K562 (cell line): ENCODE results near the gene FAM131C. TPM values are rescaled to one million over a fixed set of nuclear protein-coding genes. Genes with fewer than 3 reads are reported as not detected.

Experiments used
- COPS2 ChIP-seq: fragments of 450-650 bp; conservative IDR thresholded peaks from 2 replicates; pipeline ENCODE4 v1.6.1; 2016; ENCODE audit warnings: mild to moderate bottlenecking, moderate library complexity
- DDX20 ChIP-seq: fragments of 450-650 bp; IDR thresholded peaks from 2 replicates; pipeline ENCODE4 v1.6.1; 2016; ENCODE audit warnings: missing genetic modification characterization, low read depth, mild to moderate bottlenecking, missing compliant biosample characterization, moderate library complexity
- DNMT1 ChIP-seq: fragments of 450-650 bp; IDR thresholded peaks from 2 replicates; pipeline ENCODE4 v1.6.1; 2016; ENCODE audit warnings: antibody characterized with exemption, mild to moderate bottlenecking
- E4F1 ChIP-seq: fragments of 250-450 bp; sonication (Bioruptor Pico); IDR thresholded peaks from 2 replicates; pipeline ENCODE4 v1.5.0; 2021; ENCODE audit warnings: mild to moderate bottlenecking, borderline replicate concordance
- EGR1 ChIP-seq: fragments of 450-650 bp; conservative IDR thresholded peaks from 2 replicates; pipeline ENCODE4 v1.6.1; 2017; ENCODE audit warnings: mild to moderate bottlenecking
- FOXK2 ChIP-seq, 2 experiments: fragments of 450-650 bp; IDR thresholded peaks in 1 of 2; conservative IDR thresholded peaks in 1 of 2; 2 replicates each; pipeline ENCODE4 v1.6.1; 2016; ENCODE audit warnings: low read depth in 2 of 2, mild to moderate bottlenecking in 1 of 2
- GTF2E2 ChIP-seq: fragments of 200-800 bp; sonication (Bioruptor generic); IDR thresholded peaks from 2 replicates; pipeline ENCODE4 v1.6.1; 2016; ENCODE audit warnings: missing genetic modification characterization, missing compliant biosample characterization
- JUNB ChIP-seq: fragments of 450-650 bp; formaldehyde crosslinking; conservative IDR thresholded peaks from 2 replicates; pipeline ENCODE4 v1.4.0; 2020; ENCODE audit warnings: mild to moderate bottlenecking
- MEF2D ChIP-seq: conservative IDR thresholded peaks from 2 replicates; pipeline ENCODE4 v1.6.1; 2016; ENCODE audit warnings: low read depth, missing genetic modification characterization, missing compliant biosample characterization
- PML ChIP-seq: IDR thresholded peaks from 2 replicates; pipeline ENCODE4 v1.6.1; 2012; ENCODE audit warnings: low read length, inconsistent platforms
- PTTG1 ChIP-seq: fragments of 450-650 bp; IDR thresholded peaks from 2 replicates; pipeline ENCODE4 v1.6.1; 2016; ENCODE audit warnings: low read depth, mild to moderate bottlenecking, missing genetic modification characterization, missing compliant biosample characterization
- RCOR1 ChIP-seq, 2 experiments: IDR thresholded peaks; 2 replicates each; pipeline ENCODE4 v1.6.1; 2012; ENCODE audit warnings: low read depth in 2 of 2, low read length in 2 of 2, borderline replicate concordance in 1 of 2, improper control_type of control experiment in 1 of 2
- TCF7 ChIP-seq: sonication (generic); IDR thresholded peaks from 2 replicates; pipeline ENCODE4 v1.6.1; 2016; ENCODE audit warnings: antibody characterized with exemption, borderline replicate concordance
- ZNF3 ChIP-seq: fragments of 250-450 bp; sonication (Bioruptor Pico); IDR thresholded peaks from 2 replicates; pipeline ENCODE4 v1.5.0; 2021; ENCODE audit warnings: mild to moderate bottlenecking, moderate library complexity
- ZNF354B ChIP-seq: fragments of 250-450 bp; sonication (Bioruptor Pico); IDR thresholded peaks from 2 replicates; pipeline ENCODE4 v1.4.0; 2020
- ZNF407 ChIP-seq: fragments of 450-650 bp; IDR thresholded peaks from 2 replicates; pipeline ENCODE4 v1.6.1; 2016; ENCODE audit warnings: low read depth
- ZNF655 ChIP-seq: fragments of 250-450 bp; sonication (Bioruptor Pico); IDR thresholded peaks from 2 replicates; pipeline ENCODE4 v1.5.0; 2021
- polyA plus RNA-seq, 8 experiments: library from polyadenylated mRNA; depleted of rRNA in 4 of 8; stranded (reverse) in 5 of 8; unstranded in 3 of 8; fragments of >200 nt; fragmentation: Nextera tagmentation in 2 of 8; fragmentation: Illumina TruSeq in 1 of 8; extraction: Ambion mirVana in 2 of 8; extraction: Trizol in 1 of 8; gene quantifications; 2 replicates each; pipeline versions ENCODE4 v1.2.1 to v1.2.3, GENCODE V29; 2011 to 2014; ENCODE audit warnings: inconsistent platforms in 1 of 8, missing spikeins in 1 of 8
- total RNA-seq, 7 experiments: library from RNA; depleted of rRNA in 6 of 7; stranded (reverse); fragments of >200 nt in 6 of 7; fragmentation: Illumina TruSeq in 2 of 7; extraction: Trizol in 2 of 7; gene quantifications; 2 replicates each; pipeline versions ENCODE4 v1.2.1 to v1.2.3, GENCODE V29; 2011 to 2021; ENCODE audit warnings: low replicate concordance in 1 of 7

FAM131C gene
- total and polyA plus RNA-seq, 9 of the 15 experiments (the other 6 are each of a cell fraction or from before 2014, with no cell fraction given), result 0.10 to 0.29 (median 0.16) TPM; not detected in 6

- no peak for TF ChIP-seq E4F1
- TF ChIP-seq FOXK2 (conservative IDR thresholded peaks at IDR 0.05 in 1 of 2, IDR thresholded peaks at IDR 0.05 in 1 of 2; ENCODE audit: low read depth in 2 of 2), result no peak
- TF ChIP-seq ZNF3, result no peak
- peak; percentile 45 to 78 for TF ChIP-seq RCOR1 (IDR thresholded peaks at IDR 0.05; ENCODE audit: borderline replicate concordance in 1 of 2, low read depth in 2 of 2, low read length in 2 of 2)
- no peak for TF ChIP-seq ZNF407
- TF ChIP-seq EGR1, result peak; percentile 90
- TF ChIP-seq DNMT1, result no peak
- TF ChIP-seq COPS2, result no peak
- no peak for TF ChIP-seq MEF2D (tag)
- no peak for TF ChIP-seq ZNF354B (CRISPR knock-in tag)
- no peak for TF ChIP-seq GTF2E2
- TF ChIP-seq TCF7, result 0 out of 2 replicates have a peak, but pooled peaks have one; percentile 32
- no peak for TF ChIP-seq PTTG1 (tag)
- no peak for TF ChIP-seq DDX20 (tag)
- no peak for TF ChIP-seq ZNF655 (CRISPR knock-in tag)
- TF ChIP-seq PML, result no peak
- no peak for TF ChIP-seq JUNB (CRISPR knock-in tag)
Measured at GRCh38 chr1:16032388-16033102, 40.9 kb downstream of the FAM131C start (continued).
